AG04450 (cell line): ENCODE data around the gene WDR90. TPM values are rescaled to one million over a fixed set of nuclear protein-coding genes. Genes with fewer than 3 reads are reported as not detected.

Experiments
- CTCF ChIA-PET: fragments of 300-600, 350-600 bp; formaldehyde crosslinking; extraction: SDS; loops from one replicate; lab custom pipeline; 2022; ENCODE audit warnings: antibody characterized with exemption, inconsistent platforms; lab: Charles Lee
- POLR2A ChIA-PET: fragments of 350-600 bp; formaldehyde crosslinking; extraction: SDS; loops from one replicate; lab custom pipeline; 2021; ENCODE audit warnings: antibody characterized with exemption, inconsistent platforms; lab: Yijun Ruan, JAX
- DNase-seq: peaks from one replicate; pipeline ENCODE4 v3.0.0-alpha.2; 2011; ENCODE audit warnings: low read depth, low spot score
- H3K27ac ChIP-seq: one replicate; pipeline ENCODE4 v1.5.1; 2012; ENCODE audit warnings: low read depth, low read length, control low read depth
- H3K27me3 ChIP-seq: one replicate; pipeline ENCODE4 v1.6.0; 2012; ENCODE audit warnings: low read length; ENCODE audit not compliant: control insufficient read depth, insufficient read depth
- H3K4me3 ChIP-seq: 2 replicates; pipeline ENCODE4 v1.5.1; 2011; ENCODE audit warnings: mild to moderate bottlenecking, low read depth, low read length, control low read depth
- H3K9me3 ChIP-seq: 2 replicates; pipeline ENCODE4 v1.5.1; 2012; ENCODE audit warnings: low read length; ENCODE audit not compliant: control insufficient read depth, insufficient read depth
- CTCF ChIP-seq: IDR thresholded peaks from 2 replicates; pipeline ENCODE4 v1.5.1; 2011; ENCODE audit warnings: low read depth, low read length, control low read depth, inconsistent platforms
- polyA plus RNA-seq: library from polyadenylated mRNA; depleted of rRNA; stranded (reverse); fragments of >200 nt; gene quantifications from 2 replicates; pipeline ENCODE4 v1.2.3, GENCODE V29; 2011; rRNA removed

WDR90 gene
- polyA plus RNA-seq, 1 experiment, result 2.1 TPM

DNA sequence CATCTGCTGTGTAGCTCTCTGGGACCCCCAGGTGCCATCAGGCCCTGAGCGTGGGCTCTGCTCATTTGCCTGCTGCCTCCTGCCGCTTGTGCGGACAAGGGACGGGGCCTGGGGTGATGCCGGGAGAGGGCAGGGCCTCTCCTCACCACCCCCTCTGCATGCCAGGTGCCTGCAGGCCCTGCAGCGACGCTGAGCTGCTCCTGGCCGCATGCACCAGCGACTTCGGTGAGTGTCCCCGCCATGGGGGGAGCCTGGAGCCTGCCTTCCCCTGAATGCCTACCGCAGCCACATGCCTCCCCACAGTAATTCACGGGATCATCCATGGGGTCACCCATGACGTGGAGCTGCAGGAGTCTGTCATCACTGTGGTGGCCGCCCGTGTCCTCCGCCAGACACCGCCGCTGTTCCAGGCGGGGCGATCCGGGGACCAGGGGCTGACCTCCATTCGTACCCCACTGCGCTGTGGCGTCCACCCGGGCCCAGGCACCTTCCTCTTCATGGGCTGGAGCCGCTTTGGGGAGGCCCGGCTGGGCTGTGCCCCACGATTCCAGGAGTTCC lies 67.7 kb downstream of the WDR90 start:
- no peak overlapping the region for H3K4me3 ChIP-seq

More for the DNA sequence above, 67.7 kb downstream of the WDR90 start:
- H3K27ac ChIP-seq, result no peak overlapping the region
- CTCF ChIA-PET, result interaction anchor here (0.8 to 1.3 kb wide), 3 partner anchors 9 to 340 kb away, joined by 4 to 6 read pairs (median 5); no protein-coding TSS in a partner anchor
- no peak for DNase-seq
- no peaks in the 10 kb centered on the region; the same call in 1 of the 2 replicates for H3K9me3 ChIP-seq
- POLR2A ChIA-PET, result no interaction called here
- no peak for TF ChIP-seq CTCF
- no peaks in the 10 kb centered on the region for H3K27me3 ChIP-seq

Other genes with a start within 250 kb of the WDR90 start
- 11.6 and 16.0 TPM in 2 replicates for gene DECR2, start 247.5 kb upstream of the WDR90 start, polyA plus RNA-seq
- 6.9 and 9.7 TPM in 2 replicates for gene RAB11FIP3, start 223.7 kb upstream of the WDR90 start, polyA plus RNA-seq
- 7.5 and 8.6 TPM in 2 replicates for gene CAPN15, start 121.7 kb upstream of the WDR90 start, polyA plus RNA-seq
- gene PRR35, start 89.0 kb upstream of the WDR90 start, polyA plus RNA-seq, result not detected in 2 replicates
- gene NHLRC4, start 82.4 kb upstream of the WDR90 start, polyA plus RNA-seq, result 0.45 and 0.88 TPM in 2 replicates
- gene PIGQ, start 79.4 kb upstream of the WDR90 start, polyA plus RNA-seq, result 12.1 and 17.6 TPM in 2 replicates
- gene RAB40C, start 59.3 kb upstream of the WDR90 start, polyA plus RNA-seq, result 4.2 and 6.1 TPM in 2 replicates
- not detected in 2 replicates for gene WFIKKN1, start 18.4 kb upstream of the WDR90 start, polyA plus RNA-seq
- 58.3 and 69.5 TPM in 2 replicates for gene METTL26, start 13.1 kb upstream of the WDR90 start, polyA plus RNA-seq
- gene MCRIP2, start 7.5 kb upstream of the WDR90 start, polyA plus RNA-seq, result 6.7 and 10.8 TPM in 2 replicates
- 38.0 and 53.3 TPM in 2 replicates for gene RHOT2, start 18.8 kb downstream of the WDR90 start, polyA plus RNA-seq
- gene RHBDL1, start 26.3 kb downstream of the WDR90 start, polyA plus RNA-seq, result 1.5 and 1.7 TPM in 2 replicates
- 88.8 and 109 TPM in 2 replicates for gene STUB1, start 31.0 kb downstream of the WDR90 start, polyA plus RNA-seq
- gene JMJD8, start 35.0 kb downstream of the WDR90 start, polyA plus RNA-seq, result 33.1 and 51.4 TPM in 2 replicates
- gene WDR24, start 41.0 kb downstream of the WDR90 start, polyA plus RNA-seq, result 2.0 and 3.6 TPM in 2 replicates
- gene FBXL16, start 56.4 kb downstream of the WDR90 start, polyA plus RNA-seq, result 0.11 and 0.22 TPM in 2 replicates
- 20.0 and 23.9 TPM in 2 replicates for gene METRN, start 65.8 kb downstream of the WDR90 start, polyA plus RNA-seq
- 5.3 and 6.7 TPM in 2 replicates for gene ANTKMT, start 71.8 kb downstream of the WDR90 start, polyA plus RNA-seq
- 1.1 and 1.5 TPM in 2 replicates for gene CCDC78, start 77.1 kb downstream of the WDR90 start, polyA plus RNA-seq
- 4.2 and 5.5 TPM in 2 replicates for gene HAGHL, start 77.7 kb downstream of the WDR90 start, polyA plus RNA-seq
- 14.4 and 17.6 TPM in 2 replicates for gene CIAO3, start 91.6 kb downstream of the WDR90 start, polyA plus RNA-seq
- gene MSLN, start 111.4 kb downstream of the WDR90 start, polyA plus RNA-seq, result 0.11 and 0.17 TPM in 2 replicates
- 9.2 and 13.5 TPM in 2 replicates for gene RPUSD1, start 139.0 kb downstream of the WDR90 start, polyA plus RNA-seq
- 1.1 and 2.1 TPM in 2 replicates for gene CHTF18, start 139.3 kb downstream of the WDR90 start, polyA plus RNA-seq
- gene GNG13, start 151.4 kb downstream of the WDR90 start, polyA plus RNA-seq, result not detected in 2 replicates